HG02763 (cell line): Measurements from ENCODE around the gene TSPAN5.
"Not testable (repeated sequence)": the region's sequence is repeated elsewhere in the genome, so short reads cannot be mapped to it uniquely, and the experiment has no call there.

Experiments used
- ATAC-seq: cut with Tn5 transposase; IDR thresholded peaks from one replicate; pipeline ENCODE4 v1.9.1; 2021; ENCODE audit warnings: mild to moderate bottlenecking, moderate library complexity; ENCODE audit not compliant: unreplicated experiment

TSPAN5 gene

GRCh38 chr4:98558471-98559169, 99.8 kb downstream of the TSPAN5 start:
- no peak for ATAC-seq

DNA sequence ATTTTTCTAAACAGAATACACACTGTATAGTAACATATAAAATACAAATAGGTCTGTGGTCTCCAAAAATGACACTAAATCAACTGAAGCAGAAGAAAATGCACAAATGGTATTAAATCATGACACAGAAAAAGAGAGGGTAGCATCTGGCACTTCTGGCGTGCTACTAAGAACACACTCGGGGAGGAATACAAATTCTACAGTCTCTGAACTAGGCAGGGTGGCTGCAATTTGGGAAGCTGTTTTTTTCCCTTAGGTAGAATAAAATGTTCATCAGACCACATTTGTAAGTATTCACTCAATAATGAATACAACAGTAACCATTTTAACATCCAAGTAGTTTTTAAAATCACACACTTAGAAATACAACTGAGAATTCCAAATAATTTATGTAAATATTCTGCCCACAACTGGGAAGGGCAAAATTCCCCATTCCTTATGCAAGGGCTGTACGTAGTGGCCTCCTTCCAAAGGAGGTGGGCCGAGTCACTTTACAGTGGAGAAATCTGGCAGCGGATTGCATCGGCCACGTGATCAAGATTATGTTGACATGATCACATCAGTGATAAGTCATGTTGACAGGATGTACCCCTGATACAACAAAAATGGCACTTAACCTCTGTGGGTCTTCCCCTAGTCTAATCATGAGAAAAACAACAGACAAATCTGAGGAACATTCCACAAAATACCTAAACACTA, 101.1 kb downstream of the TSPAN5 start:
- no peak for ATAC-seq

- no peak for ATAC-seq
Observed at GRCh38 chr4:98556451-98556850, 102.0 kb downstream of the TSPAN5 start.

DNA sequence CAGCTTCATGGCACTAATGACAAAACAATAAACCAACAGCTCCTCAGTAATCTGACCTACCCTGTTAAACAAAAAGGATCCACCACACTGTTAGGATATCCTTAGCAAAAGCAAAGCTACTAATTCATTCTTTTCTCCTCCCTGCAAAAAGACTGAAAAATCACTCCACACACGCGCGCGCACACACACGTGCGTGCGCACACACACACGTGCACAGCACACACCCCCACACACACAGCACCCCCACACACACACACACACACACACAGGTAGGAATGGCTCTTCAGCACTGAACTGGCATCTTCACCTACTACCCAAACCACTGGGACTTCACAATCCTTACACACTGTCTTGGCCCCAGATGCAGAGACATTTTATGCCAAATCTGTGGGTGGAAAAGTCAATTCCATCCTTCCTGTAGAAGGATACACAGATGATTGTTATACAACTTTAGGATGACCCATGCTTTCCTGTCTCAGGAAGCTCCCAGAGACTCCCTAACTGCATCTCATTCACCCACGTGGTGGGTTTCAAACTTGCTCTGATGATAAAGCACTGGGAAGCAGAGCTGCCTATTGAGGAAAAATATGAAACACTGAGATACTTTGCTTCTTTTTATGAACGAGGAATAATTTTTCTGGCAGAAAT, 102.5 kb downstream of the TSPAN5 start:
- no peak for ATAC-seq

DNA sequence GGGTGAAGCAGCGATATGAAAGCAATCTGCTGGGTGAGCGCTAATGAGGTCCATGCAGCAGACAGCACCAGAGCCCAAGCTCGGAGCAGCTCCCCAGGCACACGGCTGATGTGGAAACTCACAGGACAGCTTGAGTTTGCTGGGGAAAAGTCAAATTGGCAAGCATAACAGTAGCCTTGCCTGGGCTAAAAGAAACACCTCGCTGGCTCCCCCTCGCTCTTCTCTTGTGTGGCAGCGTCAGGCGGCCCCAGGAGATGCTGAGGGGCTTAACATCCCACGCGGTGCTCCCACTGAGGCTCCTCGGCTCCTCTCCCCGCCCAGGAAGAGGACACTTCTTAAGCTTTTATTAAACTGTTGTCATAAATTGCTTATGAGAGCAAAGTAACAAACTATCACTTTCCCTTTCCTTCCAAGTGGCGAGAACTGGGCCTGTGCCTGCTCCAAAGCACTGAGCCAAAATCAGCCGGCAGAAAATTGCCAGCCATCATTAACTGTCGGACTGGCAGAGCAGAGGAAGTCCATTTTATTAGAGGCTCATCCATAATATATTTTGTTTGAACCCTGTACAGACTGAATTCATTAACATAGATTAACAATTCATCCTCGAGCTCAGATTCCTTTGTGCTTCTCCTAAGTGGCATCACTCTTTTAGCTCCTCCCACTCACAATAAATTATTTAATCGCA, 111.4 kb downstream of the TSPAN5 start:
- ATAC-seq, result no peak

DNA sequence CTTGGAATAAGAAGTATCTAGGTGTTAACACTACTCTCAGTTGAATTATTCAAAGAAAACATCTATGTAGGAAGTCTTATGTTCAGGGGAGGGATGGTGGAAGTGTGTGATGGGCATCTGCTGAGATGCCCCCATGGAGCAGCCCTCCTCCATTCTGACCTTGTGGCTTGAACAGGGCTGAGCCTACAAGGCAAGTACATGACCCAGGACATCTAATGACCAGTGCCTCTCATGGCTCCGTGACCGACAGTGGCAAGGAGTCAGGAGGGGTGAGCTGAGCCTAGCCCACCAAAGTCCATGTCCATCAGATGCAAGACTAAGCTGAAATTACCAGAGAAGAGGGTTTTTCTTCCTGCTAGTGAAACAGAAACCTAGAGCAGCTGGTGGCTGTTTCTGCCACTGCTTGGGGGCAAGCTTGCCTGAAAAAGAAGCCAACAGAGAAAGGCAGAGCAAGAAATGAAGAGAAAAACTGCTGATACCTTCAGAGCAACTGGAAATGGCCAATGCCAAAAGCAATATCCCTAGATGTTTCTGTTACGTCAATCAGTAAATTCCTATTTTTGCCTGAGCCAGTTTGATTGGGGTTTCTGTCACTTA, 113.5 kb downstream of the TSPAN5 start:
- no peak for ATAC-seq

DNA sequence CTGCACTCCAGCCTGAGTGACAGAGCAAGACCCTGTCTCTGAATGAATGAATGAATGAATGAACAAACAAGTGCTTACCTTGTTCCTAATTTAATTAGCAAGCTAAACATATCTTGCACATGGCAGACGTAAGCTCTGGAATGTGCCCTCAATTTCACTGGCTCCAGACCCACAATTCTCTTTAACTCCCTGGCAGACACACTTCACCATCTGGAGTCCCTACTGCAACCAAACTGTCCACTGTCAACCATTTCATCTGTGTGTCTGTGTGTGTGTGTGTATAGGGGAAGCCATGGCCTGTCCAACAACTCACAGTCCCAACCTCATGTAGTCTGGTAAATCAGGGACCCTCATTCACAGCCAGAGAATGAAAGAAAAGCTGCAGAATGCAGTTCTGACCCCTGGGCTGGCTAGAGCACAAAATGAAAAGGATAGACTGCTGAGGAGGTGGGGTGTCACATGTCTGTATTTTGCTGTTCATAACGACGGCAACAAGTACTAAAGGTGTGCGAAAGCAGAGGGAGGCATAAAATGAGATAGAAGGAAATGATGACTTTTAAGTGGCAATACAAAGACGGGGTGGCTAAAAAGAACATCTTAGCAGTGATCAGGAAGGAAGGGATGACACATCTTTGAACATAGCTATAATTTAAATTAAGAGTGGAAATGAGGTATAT, 114.1 kb downstream of the TSPAN5 start:
- no peak for ATAC-seq

DNA sequence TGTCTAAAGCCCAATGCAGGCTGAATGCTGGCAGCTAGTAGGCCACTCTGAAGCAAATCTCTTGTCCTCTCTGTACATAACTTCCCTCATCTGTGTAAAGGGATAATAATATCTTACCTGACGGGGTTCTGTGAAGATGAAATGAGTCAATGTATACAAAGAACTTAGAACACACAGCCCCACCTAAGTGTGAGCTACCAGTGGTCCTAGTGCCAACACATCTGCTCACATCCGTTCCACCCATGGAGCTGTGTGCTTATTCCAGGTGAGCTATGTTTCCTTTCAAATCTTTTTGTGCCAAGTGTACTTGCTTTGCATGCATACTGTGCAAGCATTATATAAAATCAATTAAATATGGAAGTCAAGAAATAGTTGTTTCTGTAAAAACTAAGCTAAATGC, 116.4 kb downstream of the TSPAN5 start:
- no peak for ATAC-seq

GRCh38 chr4:98540803-98541202, 117.6 kb downstream of the TSPAN5 start:
- no peak for ATAC-seq

DNA sequence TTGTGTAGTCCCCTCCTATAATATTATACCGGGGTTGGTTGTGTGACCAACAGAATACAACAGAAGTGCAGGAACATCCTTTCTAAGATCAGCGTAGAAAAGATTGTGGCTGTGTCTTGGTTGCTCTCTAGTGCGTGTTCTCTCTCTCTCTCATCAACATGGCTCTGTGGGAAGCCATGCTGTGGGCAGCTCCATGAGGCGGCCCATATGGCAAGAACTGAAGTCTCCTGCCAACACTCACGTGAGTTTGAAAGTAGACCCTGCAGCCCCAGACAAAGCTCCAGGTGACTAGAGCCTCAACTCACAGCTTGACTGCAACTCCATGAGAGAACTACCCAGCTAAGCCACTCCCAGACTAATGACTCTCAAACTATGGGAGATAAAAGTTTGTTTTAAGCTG, 118.7 kb downstream of the TSPAN5 start:
- ATAC-seq, result no peak

GRCh38 chr4:98539299-98539698, 119.1 kb downstream of the TSPAN5 start:
- ATAC-seq, result no peak

DNA sequence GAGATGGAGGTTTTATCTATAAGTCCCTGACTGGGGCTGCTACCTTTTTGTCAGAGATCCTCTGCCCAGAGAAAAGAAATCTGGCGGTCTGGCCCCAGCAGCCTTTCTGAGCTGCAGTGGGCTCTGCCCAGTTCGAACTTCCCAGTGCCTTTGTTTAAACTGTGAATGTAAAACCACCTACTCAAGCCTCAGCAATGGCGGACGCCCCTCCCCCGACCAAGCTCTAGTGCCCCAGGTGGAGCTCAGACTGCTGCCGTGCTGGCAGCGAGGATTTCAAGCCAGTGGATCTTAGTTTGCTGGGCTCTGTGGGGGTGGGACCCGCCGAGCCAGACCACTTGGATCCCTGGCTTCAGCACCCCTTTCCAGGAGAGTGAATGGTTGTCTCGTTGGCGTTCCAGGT, 121.8 kb downstream of the TSPAN5 start:
- no peak for ATAC-seq

DNA sequence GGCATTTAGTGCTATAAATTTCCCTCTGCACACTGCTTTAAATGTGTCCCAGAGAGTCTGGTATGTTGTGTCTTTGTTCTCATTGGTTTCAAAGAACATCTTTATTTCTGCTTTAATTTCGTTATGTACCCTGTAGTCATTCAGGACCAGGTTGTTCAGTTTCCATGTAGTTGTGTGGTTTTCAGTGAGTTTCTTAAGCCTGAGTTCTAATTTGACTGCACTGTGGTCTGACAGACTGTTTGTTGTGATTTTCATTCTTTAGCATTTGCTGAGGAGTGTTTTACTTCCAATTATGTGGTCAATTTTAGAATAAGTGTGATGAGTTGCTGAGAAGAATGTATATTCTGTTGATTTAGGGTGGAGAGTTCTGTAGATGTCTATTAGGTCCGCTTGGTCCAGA, 124.3 kb downstream of the TSPAN5 start:
- not testable (repeated sequence) for ATAC-seq

GRCh38 chr4:98530572-98530971, 127.8 kb downstream of the TSPAN5 start:
- ATAC-seq, result no peak

GRCh38 chr4:98529970-98530569, 128.3 kb downstream of the TSPAN5 start:
- no peak for ATAC-seq

GRCh38 chr4:98528882-98529281, 129.5 kb downstream of the TSPAN5 start:
- no peak for ATAC-seq

GRCh38 chr4:98527534-98528269, 130.7 kb downstream of the TSPAN5 start:
- no peak for ATAC-seq

GRCh38 chr4:98524230-98524629, 134.2 kb downstream of the TSPAN5 start:
- no peak for ATAC-seq

DNA sequence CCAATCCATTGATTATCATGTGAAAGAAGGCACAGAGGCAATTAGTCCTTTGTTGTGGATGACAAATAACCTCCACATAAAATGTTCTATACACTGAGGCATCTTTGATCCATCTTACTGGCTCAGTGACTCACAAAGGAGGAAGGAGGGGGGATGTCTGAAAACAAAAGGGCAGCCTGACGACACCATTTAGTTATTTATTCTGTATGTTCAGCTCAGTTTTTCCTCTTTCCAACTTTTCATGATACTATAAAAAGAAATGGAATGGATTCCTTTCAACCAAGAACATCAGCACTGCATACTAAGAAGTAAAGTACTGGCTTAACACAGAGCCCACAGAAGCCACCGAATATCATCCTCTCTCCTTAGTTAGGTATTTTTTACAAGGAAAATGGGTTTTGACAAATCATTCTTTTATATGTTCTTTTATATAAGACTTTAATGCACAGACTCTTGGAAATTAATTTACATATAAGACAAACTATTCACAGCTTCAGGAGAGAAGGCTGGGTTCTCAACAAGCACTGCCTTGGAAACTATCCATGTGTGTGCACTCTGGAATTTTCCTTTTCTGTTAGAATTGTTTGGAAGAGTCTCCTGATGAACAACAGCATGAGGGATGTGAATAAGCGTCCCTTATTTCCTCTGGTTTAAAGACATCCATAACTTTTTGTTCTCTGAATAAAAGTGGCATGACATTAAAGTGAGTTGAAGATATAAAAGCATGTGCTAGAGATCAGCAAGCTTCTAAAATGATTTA, 135.6 kb downstream of the TSPAN5 start:
- no peak for ATAC-seq
